MM.1S (cell line): ENCODE measurements around the gene CACFD1.

Source experiments
- DNase-seq: peaks from one replicate; pipeline ENCODE4 v3.0.0-alpha.2; 2015
- H2AFZ ChIP-seq: fragments of 300-600 bp; sonication (generic); 2 replicates; pipeline ENCODE4 v1.6.0; 2016; ENCODE audit warnings: antibody characterized with exemption, low read length
- H3F3A ChIP-seq: fragments of 300-600 bp; sonication (generic); 2 replicates; pipeline ENCODE4 v1.6.1; 2016; ENCODE audit warnings: mild to moderate bottlenecking, antibody characterized with exemption, low read length, moderate library complexity, mixed read lengths; ENCODE audit not compliant: insufficient read depth
- H3K27ac ChIP-seq: fragments of 300-600 bp; sonication (generic); 2 replicates; pipeline ENCODE4 v1.5.1; 2016; ENCODE audit warnings: mild to moderate bottlenecking, low read length
- H3K27me3 ChIP-seq: fragments of 300-600 bp; sonication (generic); replicated peaks from 2 replicates; pipeline ENCODE4 v1.6.0; 2016; ENCODE audit warnings: low read length; ENCODE audit not compliant: insufficient read depth
- H3K36me3 ChIP-seq: fragments of 300-600 bp; sonication (generic); replicated peaks from 2 replicates; pipeline ENCODE4 v1.6.1; 2016; ENCODE audit warnings: mild to moderate bottlenecking, low read length, mixed read lengths; ENCODE audit not compliant: insufficient read depth
- H3K4me1 ChIP-seq: fragments of 300-600 bp; sonication (generic); 2 replicates; pipeline ENCODE4 v1.6.1; 2016; ENCODE audit warnings: low read length, mixed read lengths
- H3K4me2 ChIP-seq: fragments of 300-600 bp; sonication (generic); 2 replicates; pipeline ENCODE4 v1.6.0; 2016; ENCODE audit warnings: low read depth, low read length
- H3K4me3 ChIP-seq: fragments of 300-600 bp; sonication (generic); 2 replicates; pipeline ENCODE4 v1.5.1; 2016; ENCODE audit warnings: low read length, mixed read lengths
- H3K79me2 ChIP-seq: fragments of 300-600 bp; sonication (generic); 2 replicates; pipeline ENCODE4 v1.6.1; 2016; ENCODE audit warnings: mixed run types, low read length, mixed read lengths
- H3K9ac ChIP-seq: fragments of 300-600 bp; sonication (generic); 2 replicates; pipeline ENCODE4 v1.6.1; 2016; ENCODE audit warnings: low read length, mixed read lengths
- H3K9me2 ChIP-seq: fragments of 300-600 bp; sonication (generic); replicated peaks from 2 replicates; pipeline ENCODE4 v1.6.1; 2016; ENCODE audit warnings: mild to moderate bottlenecking, low read length, mixed read lengths; ENCODE audit not compliant: insufficient read depth
- H3K9me3 ChIP-seq: fragments of 300-600 bp; sonication (generic); replicated peaks from 2 replicates; pipeline ENCODE4 v1.6.1; 2016; ENCODE audit warnings: mild to moderate bottlenecking, low read length, mixed read lengths; ENCODE audit not compliant: insufficient read depth
- H4K20me1 ChIP-seq: fragments of 300-600 bp; sonication (generic); 2 replicates; pipeline ENCODE4 v1.6.1; 2016; ENCODE audit warnings: mild to moderate bottlenecking, low read length, moderate library complexity, mixed read lengths; ENCODE audit not compliant: insufficient read depth
- CTCF ChIP-seq: fragments of 300-600 bp; sonication (generic); IDR thresholded peaks from 2 replicates; pipeline ENCODE4 v1.5.1; 2016; ENCODE audit warnings: antibody characterized with exemption, low read length, mixed read lengths
- EZH2 ChIP-seq: fragments of 300-600 bp; sonication (generic); optimal IDR thresholded peaks from 2 replicates; pipeline ENCODE3; 2017; ENCODE audit warnings: low read depth, mild to moderate bottlenecking, antibody characterized with exemption, low read length, mixed read lengths
- EZH2phosphoT487 ChIP-seq: fragments of 300-600 bp; sonication (generic); IDR thresholded peaks from 2 replicates; pipeline ENCODE4 v1.6.1; 2018; ENCODE audit warnings: antibody characterized with exemption, low read length

CACFD1 gene

GRCh38 chr9:133506653-133507038 is 46.9 kb downstream of the CACFD1 start:
- no peak for DNase-seq
- Histone ChIP-seq H4K20me1 (no peaks in the 10 kb centered on the region), H3K27ac (no peak overlapping the region), H3K27me3 (peaks cover 95% of the 10 kb centered on the region), H3K79me2 (no peaks in the 10 kb centered on the region), H2AFZ (no peak overlapping the region), H3K9ac (no peak overlapping the region), H3K9me3 (no peaks in the 10 kb centered on the region), H3K4me2 (no peak overlapping the region), H3K36me3 (no peaks in the 10 kb centered on the region), H3F3A (no peaks in the 10 kb centered on the region), H3K4me1 (no peaks in the 10 kb centered on the region), H3K9me2 (no peaks in the 10 kb centered on the region), H3K4me3 (no peak overlapping the region)
- no peak for TF ChIP-seq EZH2
- TF ChIP-seq EZH2phosphoT487: no peak
- TF ChIP-seq CTCF: no peak

- no peak for TF ChIP-seq CTCF
- TF ChIP-seq EZH2phosphoT487: no peak
- TF ChIP-seq EZH2: no peak
- Histone ChIP-seq H4K20me1 (no peaks in the 10 kb centered on the region), H3K4me1 (no peaks in the 10 kb centered on the region), H2AFZ (no peak overlapping the region), H3K27ac (no peak overlapping the region), H3F3A (no peaks in the 10 kb centered on the region), H3K9me3 (no peaks in the 10 kb centered on the region), H3K4me3 (no peak overlapping the region), H3K27me3 (peaks cover 90% of the 10 kb centered on the region), H3K9ac (no peak overlapping the region), H3K4me2 (no peak overlapping the region), H3K9me2 (no peaks in the 10 kb centered on the region), H3K79me2 (no peaks in the 10 kb centered on the region), H3K36me3 (no peaks in the 10 kb centered on the region)
- DNase-seq: no peak
These were observed 47.6 kb downstream of the CACFD1 start for GRCh38 chr9:133507246-133507965.

GRCh38 chr9:133508046-133508445 is 48.3 kb downstream of the CACFD1 start:
- no peaks in the 10 kb centered on the region for H3K4me1 ChIP-seq
- no peak overlapping the region for H3K4me3 ChIP-seq
- no peaks in the 10 kb centered on the region for H3F3A ChIP-seq

More at GRCh38 chr9:133508046-133508445, 48.3 kb downstream of the CACFD1 start:
- no peaks in the 10 kb centered on the region for H3K9me2 ChIP-seq
- no peaks in the 10 kb centered on the region for H3K79me2 ChIP-seq
- TF ChIP-seq EZH2phosphoT487 (no peak), CTCF (no peak), EZH2 (no peak)
- peaks cover 90% of the 10 kb centered on the region for H3K27me3 ChIP-seq
- H3K4me2 ChIP-seq: no peak overlapping the region
- H4K20me1 ChIP-seq: no peaks in the 10 kb centered on the region
- no peak for DNase-seq
- H3K9me3 ChIP-seq: no peaks in the 10 kb centered on the region
- H3K27ac ChIP-seq: no peak overlapping the region
- H3K36me3 ChIP-seq: no peaks in the 10 kb centered on the region
- H3K9ac ChIP-seq: no peak overlapping the region
- no peak overlapping the region for H2AFZ ChIP-seq
